Stimulated activated CD8-positive, alpha-beta memory T cell treated with anti-CD3 and anti-CD28 coated beads, Interleukin-7, amount 100 ng/mL, for 1 hour (primary cell): Measurements from ENCODE around the gene FAM156A.
"Not testable (repeated sequence)": the region's sequence is repeated elsewhere in the genome, so short reads cannot be mapped to it uniquely, and the experiment has no call there.

ENCODE experiments used
- DNase-seq, 2 donors: peaks; one replicate each; pipeline ENCODE4 v3.0.0-alpha.2; 2020; ENCODE audit warnings: low read depth in 2 of 2

FAM156A gene

GRCh38 chrX:52905531-52905930 lies 52.8 kb downstream of the FAM156A start:
- not testable (repeated sequence) for DNase-seq
